Measurements from ENCODE around the gene PSMG2. TPM values are rescaled to one million over a fixed set of nuclear protein-coding genes. Genes with fewer than 3 reads are reported as not detected.
A peak's percentile ranks its signal among the peaks of the same experiment; 100 is the strongest.

The PSMG2 gene
- total and polyA plus RNA-seq, 2 of the 13 experiments (the other 11 are each of a cell fraction or from before 2014, with no cell fraction given) = 53.4 to 94.8 TPM

DNA sequence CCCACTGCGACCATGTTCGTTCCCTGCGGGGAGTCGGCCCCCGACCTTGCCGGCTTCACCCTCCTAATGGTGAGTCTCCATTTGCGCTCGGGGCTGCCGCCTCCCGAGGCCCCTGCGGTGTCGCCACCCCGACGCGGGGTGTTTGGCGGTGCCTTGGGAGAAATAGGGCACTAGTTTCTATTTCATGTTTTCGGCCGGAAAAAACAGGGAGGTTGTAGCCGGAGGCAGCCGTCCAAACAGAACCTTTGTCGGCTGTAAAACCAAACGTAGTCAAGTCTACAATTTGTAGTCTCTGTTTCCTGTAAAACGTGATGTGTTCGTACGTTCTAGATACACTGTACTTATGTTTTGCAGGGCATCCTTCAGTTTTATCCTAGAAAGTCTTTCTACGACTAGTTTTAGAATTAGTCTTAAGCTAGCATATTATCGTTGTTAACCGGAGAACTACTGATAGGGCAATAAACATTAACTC, 290 bp downstream of the PSMG2 start (continued):
- TF ChIP-seq, protein P1, sequence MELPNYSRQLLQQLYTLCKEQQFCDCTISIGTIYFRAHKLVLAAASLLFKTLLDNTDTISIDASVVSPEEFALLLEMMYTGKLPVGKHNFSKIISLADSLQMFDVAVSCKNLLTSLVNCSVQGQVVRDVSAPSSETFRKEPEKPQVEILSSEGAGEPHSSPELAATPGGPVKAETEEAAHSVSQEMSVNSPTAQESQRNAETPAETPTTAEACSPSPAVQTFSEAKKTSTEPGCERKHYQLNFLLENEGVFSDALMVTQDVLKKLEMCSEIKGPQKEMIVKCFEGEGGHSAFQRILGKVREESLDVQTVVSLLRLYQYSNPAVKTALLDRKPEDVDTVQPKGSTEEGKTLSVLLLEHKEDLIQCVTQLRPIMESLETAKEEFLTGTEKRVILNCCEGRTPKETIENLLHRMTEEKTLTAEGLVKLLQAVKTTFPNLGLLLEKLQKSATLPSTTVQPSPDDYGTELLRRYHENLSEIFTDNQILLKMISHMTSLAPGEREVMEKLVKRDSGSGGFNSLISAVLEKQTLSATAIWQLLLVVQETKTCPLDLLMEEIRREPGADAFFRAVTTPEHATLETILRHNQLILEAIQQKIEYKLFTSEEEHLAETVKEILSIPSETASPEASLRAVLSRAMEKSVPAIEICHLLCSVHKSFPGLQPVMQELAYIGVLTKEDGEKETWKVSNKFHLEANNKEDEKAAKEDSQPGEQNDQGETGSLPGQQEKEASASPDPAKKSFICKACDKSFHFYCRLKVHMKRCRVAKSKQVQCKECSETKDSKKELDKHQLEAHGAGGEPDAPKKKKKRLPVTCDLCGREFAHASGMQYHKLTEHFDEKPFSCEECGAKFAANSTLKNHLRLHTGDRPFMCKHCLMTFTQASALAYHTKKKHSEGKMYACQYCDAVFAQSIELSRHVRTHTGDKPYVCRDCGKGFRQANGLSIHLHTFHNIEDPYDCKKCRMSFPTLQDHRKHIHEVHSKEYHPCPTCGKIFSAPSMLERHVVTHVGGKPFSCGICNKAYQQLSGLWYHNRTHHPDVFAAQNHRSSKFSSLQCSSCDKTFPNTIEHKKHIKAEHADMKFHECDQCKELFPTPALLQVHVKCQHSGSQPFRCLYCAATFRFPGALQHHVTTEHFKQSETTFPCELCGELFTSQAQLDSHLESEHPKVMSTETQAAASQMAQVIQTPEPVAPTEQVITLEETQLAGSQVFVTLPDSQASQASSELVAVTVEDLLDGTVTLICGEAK (IDR thresholded peaks at IDR 0.05) = no peak
- TF ChIP-seq, protein P1 (CRISPR knock-in tag; IDR thresholded peaks at IDR 0.05) = 0 out of 2 replicates have a peak, but pooled peaks have one; percentile 3
- TF ChIP-seq ETV5 (CRISPR knock-in tag; IDR thresholded peaks at IDR 0.05; ENCODE audit: borderline replicate concordance) = no peak
- TF ChIP-seq, protein P2, sequence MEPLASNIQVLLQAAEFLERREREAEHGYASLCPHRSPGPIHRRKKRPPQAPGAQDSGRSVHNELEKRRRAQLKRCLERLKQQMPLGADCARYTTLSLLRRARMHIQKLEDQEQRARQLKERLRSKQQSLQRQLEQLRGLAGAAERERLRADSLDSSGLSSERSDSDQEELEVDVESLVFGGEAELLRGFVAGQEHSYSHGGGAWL (CRISPR knock-in tag; IDR thresholded peaks at IDR 0.05) = peak; percentile 59; the same call in 1 of the 2 replicates
- TF ChIP-seq RAD21 (CRISPR knock-in tag; IDR thresholded peaks at IDR 0.05) = no peak
- TF ChIP-seq, protein P3, sequence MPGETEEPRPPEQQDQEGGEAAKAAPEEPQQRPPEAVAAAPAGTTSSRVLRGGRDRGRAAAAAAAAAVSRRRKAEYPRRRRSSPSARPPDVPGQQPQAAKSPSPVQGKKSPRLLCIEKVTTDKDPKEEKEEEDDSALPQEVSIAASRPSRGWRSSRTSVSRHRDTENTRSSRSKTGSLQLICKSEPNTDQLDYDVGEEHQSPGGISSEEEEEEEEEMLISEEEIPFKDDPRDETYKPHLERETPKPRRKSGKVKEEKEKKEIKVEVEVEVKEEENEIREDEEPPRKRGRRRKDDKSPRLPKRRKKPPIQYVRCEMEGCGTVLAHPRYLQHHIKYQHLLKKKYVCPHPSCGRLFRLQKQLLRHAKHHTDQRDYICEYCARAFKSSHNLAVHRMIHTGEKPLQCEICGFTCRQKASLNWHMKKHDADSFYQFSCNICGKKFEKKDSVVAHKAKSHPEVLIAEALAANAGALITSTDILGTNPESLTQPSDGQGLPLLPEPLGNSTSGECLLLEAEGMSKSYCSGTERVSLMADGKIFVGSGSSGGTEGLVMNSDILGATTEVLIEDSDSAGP (CRISPR knock-in tag; IDR thresholded peaks at IDR 0.05; ENCODE audit: borderline replicate concordance) = 0 out of 2 replicates have a peak, but pooled peaks have one; percentile 4
- TF ChIP-seq, protein P4, sequence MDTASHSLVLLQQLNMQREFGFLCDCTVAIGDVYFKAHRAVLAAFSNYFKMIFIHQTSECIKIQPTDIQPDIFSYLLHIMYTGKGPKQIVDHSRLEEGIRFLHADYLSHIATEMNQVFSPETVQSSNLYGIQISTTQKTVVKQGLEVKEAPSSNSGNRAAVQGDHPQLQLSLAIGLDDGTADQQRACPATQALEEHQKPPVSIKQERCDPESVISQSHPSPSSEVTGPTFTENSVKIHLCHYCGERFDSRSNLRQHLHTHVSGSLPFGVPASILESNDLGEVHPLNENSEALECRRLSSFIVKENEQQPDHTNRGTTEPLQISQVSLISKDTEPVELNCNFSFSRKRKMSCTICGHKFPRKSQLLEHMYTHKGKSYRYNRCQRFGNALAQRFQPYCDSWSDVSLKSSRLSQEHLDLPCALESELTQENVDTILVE (CRISPR knock-in tag; IDR thresholded peaks at IDR 0.05) = peak; percentile 43; the same call in 1 of the 2 replicates
- no peak for TF ChIP-seq NFE2L2 (IDR thresholded peaks at IDR 0.05; ENCODE audit: low read length)
- TF ChIP-seq ZNF550 (CRISPR knock-in tag; IDR thresholded peaks at IDR 0.05; ENCODE audit: borderline replicate concordance) = 0 out of 2 replicates have a peak, but pooled peaks have one; percentile 67
- TF ChIP-seq TGIF2 (CRISPR knock-in tag; IDR thresholded peaks at IDR 0.05) = 0 out of 2 replicates have a peak, but pooled peaks have one; percentile 17
- TF ChIP-seq ZBTB38 (CRISPR knock-in tag; IDR thresholded peaks at IDR 0.05) = 0 out of 2 replicates have a peak, but pooled peaks have one; percentile 3
- 0 out of 2 replicates have a peak, but pooled peaks have one; percentile 25 for TF ChIP-seq TBX2 (CRISPR knock-in tag; IDR thresholded peaks at IDR 0.05; ENCODE audit: borderline replicate concordance)
- TF ChIP-seq ZNF431 (CRISPR knock-in tag; IDR thresholded peaks at IDR 0.05; ENCODE audit: borderline replicate concordance, low read depth) = no peak
- TF ChIP-seq ZSCAN9 (CRISPR knock-in tag; IDR thresholded peaks at IDR 0.05; ENCODE audit: borderline replicate concordance) = no peak
- 0 out of 2 replicates have a peak, but pooled peaks have one; percentile 35 for TF ChIP-seq HES4 (CRISPR knock-in tag; IDR thresholded peaks at IDR 0.05; ENCODE audit: borderline replicate concordance)
- TF ChIP-seq ZNF713 (CRISPR knock-in tag; IDR thresholded peaks at IDR 0.05) = 0 out of 2 replicates have a peak, but pooled peaks have one; percentile 3
- 0 out of 2 replicates have a peak, but pooled peaks have one; percentile 13 for TF ChIP-seq AHR (CRISPR knock-in tag; IDR thresholded peaks at IDR 0.05)
- TF ChIP-seq GZF1 (CRISPR knock-in tag; IDR thresholded peaks at IDR 0.05) = no peak

Measured in HepG2 (cell line).